HL-60 (cell line): ENCODE data around the gene MED13L.

Experiments
- DNase-seq, 2 experiments: peaks; one replicate each; pipeline ENCODE4 v3.0.0-alpha.2; 2010 to 2020; ENCODE audit warnings: low read depth in 1 of 2, low spot score in 1 of 2
- H3K27ac ChIP-seq: fragments of 250-450 bp; sonication (Bioruptor Pico); replicated peaks from 2 replicates; pipeline ENCODE4 v1.5.1; 2020; ENCODE audit warnings: mild to moderate bottlenecking, moderate library complexity
- H3K27me3 ChIP-seq: fragments of 250-450 bp; sonication (Bioruptor Pico); 2 replicates; pipeline ENCODE4 v1.5.1; 2021; ENCODE audit warnings: mild to moderate bottlenecking, moderate library complexity; ENCODE audit not compliant: insufficient read depth, poor library complexity, severe bottlenecking
- H3K4me3 ChIP-seq: replicated peaks from 2 replicates; pipeline ENCODE4 v1.5.1; 2011; ENCODE audit warnings: mild to moderate bottlenecking, control low read depth, low read length; ENCODE audit not compliant: insufficient read depth
- CTCF ChIP-seq: IDR thresholded peaks from one replicate; pipeline ENCODE4 v1.5.1; 2011; ENCODE audit warnings: low read length, control low read depth, inconsistent platforms; ENCODE audit not compliant: insufficient read depth
- GABPA ChIP-seq: IDR thresholded peaks from 2 replicates; pipeline ENCODE4 v1.6.1; 2012; ENCODE audit warnings: low read depth
- POLR2AphosphoS5 ChIP-seq: IDR thresholded peaks from 2 replicates; pipeline ENCODE4 v1.6.1; 2012; ENCODE audit warnings: low read depth
- REST ChIP-seq: IDR thresholded peaks from 2 replicates; pipeline ENCODE4 v1.6.1; 2012; ENCODE audit warnings: low read depth; ENCODE audit not compliant: insufficient replicate concordance
- SPI1 ChIP-seq: IDR thresholded peaks from 2 replicates; pipeline ENCODE4 v1.6.1; 2012; ENCODE audit warnings: low read depth, mild to moderate bottlenecking, borderline replicate concordance

Gene MED13L

GRCh38 chr12:116262741-116263140 lies 14.8 kb downstream of the MED13L start:
- Histone ChIP-seq H3K27ac (no peak overlapping the region), H3K27me3 (no peaks in the 10 kb centered on the region), H3K4me3 (no peak overlapping the region)
- no peak for TF ChIP-seq GABPA
- no peak for TF ChIP-seq REST
- TF ChIP-seq POLR2AphosphoS5, result no peak
- TF ChIP-seq CTCF, result no peak
- TF ChIP-seq SPI1, result no peak
- no peak for DNase-seq

GRCh38 chr12:116261525-116262100 lies 15.9 kb downstream of the MED13L start:
- Histone ChIP-seq H3K27ac (no peak overlapping the region), H3K4me3 (no peak overlapping the region), H3K27me3 (no peaks in the 10 kb centered on the region)
- DNase-seq, result no peak
- TF ChIP-seq CTCF (no peak), SPI1 (no peak), GABPA (no peak), REST (no peak), POLR2AphosphoS5 (no peak)

- no peak for TF ChIP-seq CTCF
- no peak for TF ChIP-seq POLR2AphosphoS5
- no peak for TF ChIP-seq SPI1
- no peak for TF ChIP-seq REST
- no peak for TF ChIP-seq GABPA
- DNase-seq, result no peak
- no peak overlapping the region for H3K27ac ChIP-seq
- no peak overlapping the region for H3K4me3 ChIP-seq
- no peaks in the 10 kb centered on the region for H3K27me3 ChIP-seq
Measured at GRCh38 chr12:116259800-116260577, 17.5 kb downstream of the MED13L start.
